ENCODE data around the gene HIBCH.
A peak's percentile ranks its signal among the peaks of the same experiment; 100 is the strongest.
"Not testable (repeated sequence)": the region's sequence is repeated elsewhere in the genome, so short reads cannot be mapped to it uniquely, and the experiment has no call there.

HIBCH gene

DNA sequence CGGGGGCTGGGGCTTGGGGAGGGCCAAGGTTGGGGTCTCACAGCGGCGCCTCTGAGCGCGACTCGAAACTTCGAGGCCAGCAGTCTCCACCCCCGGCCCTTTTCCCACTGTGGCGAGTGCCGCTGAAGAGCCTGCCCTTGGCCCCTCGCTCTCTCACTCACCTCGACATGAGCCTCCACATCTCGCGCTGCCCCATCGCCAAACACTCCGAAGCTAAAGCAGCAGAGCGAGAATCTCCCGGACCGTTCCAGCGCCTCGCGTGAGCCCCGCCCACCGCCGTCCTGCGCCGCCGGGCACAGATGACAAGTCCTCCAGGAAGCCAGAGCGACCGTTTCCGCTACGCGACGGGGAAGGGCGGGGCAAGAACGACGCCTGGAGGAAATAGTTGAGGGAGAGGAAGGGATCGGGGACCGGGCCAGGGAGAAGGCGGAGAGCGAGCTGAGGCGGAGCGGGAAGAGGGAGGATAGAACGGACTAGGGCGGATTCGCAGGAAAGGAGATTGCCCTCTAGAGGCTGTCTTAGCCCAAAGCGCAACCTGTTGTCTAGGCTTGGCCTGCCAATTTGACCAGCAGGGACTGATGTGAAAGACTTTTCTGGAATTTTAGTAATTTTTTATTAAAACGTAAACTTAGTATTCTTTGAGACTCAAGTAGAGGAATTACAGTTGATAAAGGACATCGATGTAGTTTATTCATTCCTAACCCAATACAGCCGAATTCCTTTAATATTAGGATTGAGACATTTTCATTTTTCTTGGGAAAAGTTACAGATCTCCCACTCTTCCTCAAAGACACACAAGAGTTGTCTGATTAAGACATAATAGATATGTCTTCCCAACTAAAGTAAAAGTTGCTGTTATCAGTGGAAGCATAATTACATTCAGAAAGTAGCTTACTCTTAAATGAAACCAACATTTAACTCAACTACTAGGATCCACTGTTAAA is at the start of gene HIBCH:
Gene HIBCH, minus strand, starts transcription at position 272 of the 944 bp plus-strand sequence. Its CDS starts 76 bp downstream, at position 196.
- peak; percentile 97 for DNase-seq

- no peak for DNase-seq
Measured at GRCh38 chr2:190367091-190367490, 47.5 kb upstream of the HIBCH start.

DNA sequence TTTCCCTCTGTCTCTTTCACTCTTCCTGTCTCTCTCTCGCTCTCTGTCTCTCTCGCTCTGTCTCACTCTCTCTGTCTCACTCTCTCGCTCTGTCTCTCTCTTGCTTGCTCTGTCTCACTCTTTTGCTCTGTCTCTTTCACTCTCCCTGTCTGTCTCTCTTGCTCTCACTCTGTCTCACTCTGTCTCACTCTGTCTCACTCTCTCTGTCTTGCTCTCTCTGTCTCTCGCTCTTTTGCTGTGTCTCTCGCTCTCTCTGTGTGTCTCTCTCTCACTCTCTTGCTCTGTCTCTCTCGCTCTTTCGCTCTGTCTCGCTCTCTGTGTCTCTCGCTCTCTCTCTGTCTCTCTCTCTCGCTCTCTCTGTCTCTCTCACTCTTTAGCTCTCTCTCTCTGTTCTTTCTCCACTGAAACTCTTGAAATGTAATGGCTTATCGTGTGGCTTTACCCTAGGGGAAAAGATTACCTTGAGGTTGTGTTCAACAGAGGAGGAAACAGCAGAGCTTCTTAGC is 46.7 kb upstream of the HIBCH start:
- DNase-seq: no peak

- peak; percentile 18 for DNase-seq
Measured at GRCh38 chr2:190365499-190366204, 46.0 kb upstream of the HIBCH start.

DNA sequence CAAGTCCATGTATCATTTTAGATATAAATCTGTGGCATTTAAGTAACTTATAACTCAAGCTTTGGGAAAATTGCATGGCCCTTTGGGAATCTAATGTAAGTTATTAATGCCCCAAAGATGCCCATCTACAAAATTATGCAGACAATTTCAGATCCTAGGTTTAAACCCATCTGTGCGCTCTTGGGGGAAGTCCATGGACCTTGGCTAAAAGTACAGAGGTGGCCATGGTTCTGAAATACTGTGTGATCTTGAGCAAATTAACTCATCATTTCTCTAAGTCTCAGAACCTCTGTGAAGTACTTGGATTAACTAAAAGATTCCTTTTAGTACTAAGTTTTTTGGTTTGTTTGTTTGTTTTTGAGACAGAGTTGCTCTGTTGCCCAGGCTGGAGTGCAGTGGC is 43.3 kb upstream of the HIBCH start:
- no peak for DNase-seq

DNA sequence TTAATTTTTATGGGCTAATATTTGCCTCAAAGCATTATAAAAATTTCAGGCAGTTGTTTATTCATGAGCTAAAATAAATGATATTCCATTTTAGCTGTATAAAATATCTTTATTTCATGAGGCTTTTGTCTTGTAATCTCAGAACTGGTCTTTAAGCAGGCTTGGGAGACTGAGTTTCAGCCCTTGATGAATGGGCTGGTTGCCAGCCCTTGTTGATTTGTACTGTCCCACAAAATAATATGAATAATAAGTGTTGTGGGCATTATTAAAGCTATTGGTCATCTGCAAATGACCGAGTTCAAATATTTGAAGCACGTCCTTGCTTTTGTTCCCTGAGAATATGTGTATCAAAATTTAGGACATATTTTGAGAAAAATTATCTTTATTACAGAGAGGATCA is 41.9 kb upstream of the HIBCH start:
- no peak for DNase-seq

GRCh38 chr2:190360965-190361364 is 41.3 kb upstream of the HIBCH start:
- no peak for DNase-seq

DNA sequence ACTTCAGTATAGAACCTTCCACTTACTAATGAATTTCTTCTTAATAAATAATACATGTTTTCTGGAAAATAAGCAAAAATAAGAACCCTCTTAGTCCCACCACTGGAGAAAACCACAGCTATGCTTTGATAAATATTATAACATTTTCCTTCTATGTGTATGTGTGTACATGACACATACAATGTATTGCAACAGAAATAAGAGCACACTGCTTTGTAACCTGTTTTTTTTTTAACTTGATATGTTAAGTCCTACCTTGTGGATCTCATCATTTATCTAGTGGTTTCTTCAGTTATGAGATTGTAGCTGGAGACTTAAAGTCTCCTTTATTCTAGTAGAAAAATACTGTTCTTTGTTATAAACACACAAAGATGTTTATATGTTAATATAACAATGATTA is 40.9 kb upstream of the HIBCH start:
- no peak for DNase-seq

DNA sequence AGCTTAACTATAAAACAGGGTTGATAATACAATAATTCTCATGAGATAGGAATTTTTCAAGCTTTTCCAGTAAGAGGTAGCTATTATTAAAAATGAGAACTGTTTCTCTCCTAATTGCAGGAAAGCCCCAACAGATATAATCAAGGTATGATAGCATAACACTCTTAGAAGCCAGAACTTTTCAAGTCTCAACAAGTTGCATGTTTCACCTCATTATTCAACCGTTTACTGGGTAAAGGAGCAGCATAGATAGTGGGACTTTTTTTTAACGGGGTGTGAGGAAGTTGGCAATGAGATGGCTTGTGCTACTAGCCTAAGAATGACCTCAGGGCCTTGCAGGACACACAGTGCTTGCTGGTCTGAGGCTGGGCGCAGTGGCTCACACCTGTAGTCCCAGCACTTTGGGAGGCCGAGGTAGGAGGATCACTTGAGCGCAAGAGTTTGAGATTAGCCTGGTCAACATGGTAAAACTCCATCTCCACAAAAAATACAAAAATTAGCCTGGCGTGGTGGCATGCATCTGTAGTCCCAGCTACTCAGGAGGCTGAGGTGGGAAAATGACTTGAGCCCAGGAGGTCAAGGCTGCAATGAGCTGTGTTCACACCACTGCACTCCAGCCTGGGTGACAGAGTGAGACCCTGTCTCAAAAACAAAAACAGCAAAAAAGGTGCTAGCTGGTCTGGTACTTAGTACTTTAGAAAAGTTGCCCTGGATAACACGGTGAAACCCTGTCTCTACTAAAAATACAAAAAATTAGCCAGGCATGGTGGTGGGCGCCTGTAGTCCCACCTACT is 39.2 kb upstream of the HIBCH start:
- not testable (repeated sequence) for DNase-seq

DNA sequence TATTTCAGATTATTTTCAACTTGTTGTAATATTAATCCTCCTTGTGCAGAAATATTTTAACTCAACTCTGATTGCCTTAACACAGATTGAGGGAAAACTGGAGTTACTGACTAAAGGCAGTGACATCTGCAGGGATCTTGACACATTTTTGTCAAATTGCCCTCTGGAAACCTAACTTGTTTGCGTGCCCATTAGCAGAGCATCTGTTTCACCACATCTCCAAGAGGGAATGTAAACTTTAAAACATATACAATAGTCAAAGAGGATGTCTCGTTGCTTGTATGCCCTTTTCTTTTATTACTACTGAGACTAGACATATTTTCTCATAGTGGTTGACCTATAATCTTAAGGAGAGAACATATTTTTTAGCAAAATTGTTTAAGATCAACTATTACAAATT is 38.0 kb upstream of the HIBCH start:
- no peak for DNase-seq

DNA sequence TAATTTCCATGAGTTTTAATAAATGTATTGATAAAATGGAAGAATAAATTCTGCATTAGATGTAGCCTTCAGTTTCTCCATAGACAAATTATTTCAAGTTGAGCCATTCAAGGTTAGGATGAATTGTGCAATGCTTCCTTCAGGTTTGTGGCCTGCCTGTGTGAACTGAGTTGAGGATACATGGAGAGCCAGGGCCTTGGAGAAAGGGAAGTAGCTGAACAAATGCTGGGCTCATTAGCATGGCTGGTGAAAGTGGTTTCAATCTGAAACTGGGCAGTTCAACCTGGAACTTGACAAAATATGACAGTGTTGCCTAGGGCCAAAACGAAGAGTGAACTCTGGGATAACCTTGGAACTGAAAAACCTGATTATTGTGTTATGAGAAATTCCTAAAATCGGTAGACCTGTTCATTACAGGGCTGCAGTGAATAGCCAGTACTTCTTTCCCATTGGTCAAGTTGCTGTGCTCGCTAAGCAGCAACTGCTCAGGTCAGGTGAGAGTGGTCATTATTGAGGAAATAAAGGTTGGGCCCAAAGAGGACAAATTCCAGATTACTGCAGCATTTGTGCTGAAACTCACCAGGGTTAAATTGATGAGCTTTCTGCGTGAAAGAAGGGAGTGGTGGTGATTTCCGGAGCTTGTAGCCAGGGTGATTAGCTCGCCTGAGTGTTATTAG is 36.5 kb upstream of the HIBCH start:
- no peak for DNase-seq

GRCh38 chr2:190354003-190354690 is 34.5 kb upstream of the HIBCH start:
- no peak for DNase-seq

- DNase-seq: no peak
Measured at GRCh38 chr2:190353537-190353899, 33.9 kb upstream of the HIBCH start.

DNA sequence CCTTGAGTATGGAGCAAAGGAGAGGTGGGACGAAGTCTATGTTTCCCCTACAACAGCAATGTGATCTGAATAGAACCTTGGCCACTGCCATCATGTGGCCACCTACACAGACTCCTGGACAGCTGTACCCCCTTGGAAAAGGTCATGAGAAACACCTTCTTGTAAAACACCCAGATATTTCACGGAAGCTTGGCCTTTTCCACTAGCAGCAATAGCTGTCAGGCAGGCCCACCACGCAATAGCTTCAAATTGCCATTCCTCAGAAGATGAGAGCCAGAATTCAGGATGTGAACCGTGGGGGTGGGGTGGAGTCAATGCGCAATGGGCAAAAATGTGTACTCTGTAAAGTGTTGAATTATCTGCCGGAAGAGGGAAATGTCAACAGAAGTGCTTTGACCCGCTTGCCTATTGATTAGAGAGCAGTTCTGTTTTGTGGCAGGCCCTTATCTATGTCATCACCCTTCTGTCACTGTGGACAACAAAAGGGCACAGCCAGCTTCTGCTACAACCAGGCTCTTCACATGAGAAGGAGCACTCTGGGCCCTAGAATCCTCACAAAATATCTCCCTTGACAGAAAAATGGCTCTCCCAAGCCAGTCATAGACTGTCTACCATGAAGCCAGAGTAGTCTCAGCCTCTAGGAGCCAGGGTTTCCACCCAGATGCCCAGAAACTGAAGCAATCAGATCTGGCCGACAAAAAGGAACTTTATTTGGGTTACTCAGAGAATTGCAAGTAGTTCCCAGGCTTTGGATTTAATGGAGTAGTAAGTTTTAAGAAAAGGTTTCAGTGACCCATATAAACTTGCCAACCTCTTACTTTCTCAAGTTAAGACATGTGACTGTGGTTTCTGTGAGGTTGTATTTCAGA is 33.3 kb upstream of the HIBCH start:
- DNase-seq: no peak

DNA sequence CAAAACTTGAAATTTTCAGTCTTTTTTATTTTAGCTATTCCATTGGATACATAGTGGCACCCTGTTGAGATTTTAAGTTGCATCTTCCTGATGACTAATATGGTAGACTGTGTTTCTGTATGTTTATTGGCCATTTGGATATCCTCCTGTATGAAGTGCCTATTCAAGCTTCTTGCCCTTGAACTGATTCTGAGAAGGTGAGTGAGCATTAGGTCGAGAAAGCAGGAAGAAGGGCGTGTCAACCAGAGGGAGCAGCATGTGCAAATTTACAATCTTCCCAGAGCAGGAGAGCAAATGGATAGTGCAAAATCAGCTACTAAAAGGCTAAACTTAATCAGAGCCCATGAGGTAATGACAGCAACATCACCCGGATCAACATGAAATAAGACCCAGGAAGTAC is 32.3 kb upstream of the HIBCH start:
- no peak for DNase-seq

- no peak for DNase-seq
Measured at GRCh38 chr2:190350371-190350770, 30.7 kb upstream of the HIBCH start.

DNA sequence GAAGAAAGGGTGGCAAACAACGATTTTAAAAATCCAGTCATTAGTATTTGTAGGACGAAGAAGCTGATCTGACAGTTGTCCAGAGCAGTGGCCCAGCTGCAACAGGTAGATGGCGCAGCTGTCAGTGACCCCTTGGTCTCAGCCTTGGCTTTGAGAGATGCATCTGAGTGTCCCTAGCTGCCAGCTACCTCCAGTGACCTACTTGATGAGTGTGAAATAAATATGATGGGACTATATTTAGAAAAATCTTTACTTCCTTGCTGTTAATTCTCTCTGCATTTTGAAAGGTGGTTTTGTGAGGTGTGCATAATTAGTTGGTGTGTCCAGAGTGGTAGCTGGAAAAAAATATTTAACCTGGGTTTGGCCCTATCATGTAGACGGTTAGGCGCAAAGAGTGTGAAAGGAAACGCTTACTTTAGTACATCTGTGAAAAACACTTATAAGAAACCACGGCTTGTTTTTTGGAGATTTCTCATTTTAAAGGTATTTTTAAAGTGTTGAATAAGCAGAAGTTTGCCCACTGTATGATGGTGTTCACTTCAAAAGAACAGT is 24.7 kb upstream of the HIBCH start:
- DNase-seq: no peak

- peak; percentile 33 for DNase-seq
Measured at GRCh38 chr2:190343536-190344275, 24.1 kb upstream of the HIBCH start, which contains the start of gene INPP1. Gene INPP1, plus strand, starts transcription at chr2:190343589. Its CDS starts 16,514 bp downstream, at chr2:190360103.

- DNase-seq: no peak
Measured at GRCh38 chr2:190343089-190343535, 23.5 kb upstream of the HIBCH start.

- no peak for DNase-seq
Measured at GRCh38 chr2:190342611-190343010, 23.0 kb upstream of the HIBCH start.

Measured in NCI-H2171 (cell line).